Measurements from ENCODE around the gene FBXO36. TPM values are rescaled to one million over a fixed set of nuclear protein-coding genes. Genes with fewer than 3 reads are reported as not detected.

FBXO36 gene
- total and polyA plus RNA-seq, 2 of the 4 experiments (the other 2 are of a cell fraction), result 1.3 to 2.2 TPM

DNA sequence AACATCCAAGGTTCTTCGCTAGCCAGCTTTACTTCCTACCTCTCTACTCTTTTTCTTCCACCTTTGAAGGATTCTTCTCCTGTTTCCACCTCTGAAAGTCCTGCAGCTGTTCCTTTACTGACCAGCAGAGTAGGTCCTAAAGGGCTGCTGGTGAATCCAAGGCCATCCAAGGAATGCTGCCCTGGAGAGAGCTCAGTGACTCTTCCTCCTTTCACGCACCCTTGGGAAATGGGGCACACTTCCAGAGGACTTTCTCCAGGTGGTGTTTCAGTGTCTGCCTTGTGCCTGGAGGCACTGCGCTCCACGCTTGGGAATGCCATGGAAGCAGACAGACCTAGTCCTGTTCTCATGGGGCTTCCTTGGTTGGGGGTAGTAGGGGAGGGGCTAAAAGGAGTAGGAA is 101.0 kb downstream of the FBXO36 start:
- Histone ChIP-seq H3K4ac (ENCODE audit: low read depth, low read length) (no peak overlapping the region), H2BK15ac (ENCODE audit: low read depth, low read length) (no peak overlapping the region), H2AK5ac (ENCODE audit: low read depth, low read length) (no peak overlapping the region), H4K8ac (ENCODE audit: low read depth in 2 of 2, low read length in 2 of 2) (no peak overlapping the region), H3K9me3 (ENCODE audit: control insufficient read depth, insufficient read depth, low read length) (no peaks in the 10 kb centered on the region), H3K79me1 (ENCODE audit: low read depth in 1 of 2, low read length in 2 of 2) (no peaks in the 10 kb centered on the region), H2BK5ac (ENCODE audit: low read depth, low read length, poor library complexity, severe bottlenecking) (no peak overlapping the region), H3K4me3 (ENCODE audit: insufficient read depth, low read depth, low read length) (no peak overlapping the region), H2BK20ac (ENCODE audit: low read depth, low read length) (no peak overlapping the region), H3K4me1 (ENCODE audit: control insufficient read depth, insufficient read depth, low read length) (no peaks in the 10 kb centered on the region), H2BK120ac (ENCODE audit: low read depth, low read length) (no peak overlapping the region), H3K9me1 (ENCODE audit: insufficient read depth, low read length) (no peaks in the 10 kb centered on the region), H3K14ac (replicated peaks; ENCODE audit: low read depth, low read length) (no peak overlapping the region), H3K27me3 (ENCODE audit: control insufficient read depth, insufficient read depth, low read length) (no peaks in the 10 kb centered on the region), H3K4me2 (ENCODE audit: low read depth, low read length) (no peak overlapping the region), H3K9ac (ENCODE audit: low read depth, low read length) (no peak overlapping the region), H3K56ac (ENCODE audit: extremely low read depth, insufficient read depth, low read length) (no peak overlapping the region), H3K36me3 (ENCODE audit: control insufficient read depth, insufficient read depth, low read length) (no peaks in the 10 kb centered on the region), H3K27ac (ENCODE audit: insufficient read depth, low read length) (no peak overlapping the region), H4K91ac (ENCODE audit: insufficient read depth, low read depth, low read length) (no peak overlapping the region), H3K23ac (ENCODE audit: low read depth, low read length) (no peak overlapping the region), H2AK9ac (replicated peaks; ENCODE audit: low read depth, low read length, poor library complexity) (no peak overlapping the region), H3K18ac (ENCODE audit: low read depth, low read length) (no peak overlapping the region), H4K5ac (ENCODE audit: low read depth, low read length) (no peak overlapping the region), H4K20me1 (ENCODE audit: insufficient read depth, low read length) (no peaks in the 10 kb centered on the region), H2AFZ (replicated peaks; ENCODE audit: low read length, poor library complexity) (no peak overlapping the region)
- in situ Hi-C loops (cut with MboI; ENCODE audit: low sequenced_read_pairs) (loop anchor here (25.0 kb wide), 1 partner anchor 789 kb away; no protein-coding TSS in a partner anchor), intact Hi-C loops (cut with micrococcal nuclease) (no loop called here), dilution Hi-C loops (cut with HindIII; ENCODE audit: low sequenced_read_pairs, unreplicated experiment) (no loop called here)
- 85% methylated on average over 2 of the region's 4 CpGs; no CpG with 5 or more reads in 1 of the 2 experiments for WGBS, 2 experiments (ENCODE audit: extremely low coverage in 2 of 2, insufficient read length in 1 of 2)
- CTCF ChIA-PET, result interaction anchor here (0.7 to 1.5 kb wide), 2 partner anchors 11 to 160 kb away, joined by 3 to 4 read pairs; no protein-coding TSS in a partner anchor
- no TSS peak for BruUV-seq (replicated peaks)
- no peak for TF ChIP-seq CTCF (conservative IDR thresholded peaks at IDR 0.05; ENCODE audit: low read depth, low read length)
- TF ChIP-seq, protein P1, sequence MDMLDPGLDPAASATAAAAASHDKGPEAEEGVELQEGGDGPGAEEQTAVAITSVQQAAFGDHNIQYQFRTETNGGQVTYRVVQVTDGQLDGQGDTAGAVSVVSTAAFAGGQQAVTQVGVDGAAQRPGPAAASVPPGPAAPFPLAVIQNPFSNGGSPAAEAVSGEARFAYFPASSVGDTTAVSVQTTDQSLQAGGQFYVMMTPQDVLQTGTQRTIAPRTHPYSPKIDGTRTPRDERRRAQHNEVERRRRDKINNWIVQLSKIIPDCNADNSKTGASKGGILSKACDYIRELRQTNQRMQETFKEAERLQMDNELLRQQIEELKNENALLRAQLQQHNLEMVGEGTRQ (IDR thresholded peaks at IDR 0.05; ENCODE audit: low read depth, low read length), result no peak
- TF ChIP-seq NFE2L2 (IDR thresholded peaks at IDR 0.05; ENCODE audit: low read depth, low read length), result no peak
- no peak for TF ChIP-seq CEBPB (IDR thresholded peaks at IDR 0.05; ENCODE audit: low read depth, low read length)
- TF ChIP-seq, protein P2, sequence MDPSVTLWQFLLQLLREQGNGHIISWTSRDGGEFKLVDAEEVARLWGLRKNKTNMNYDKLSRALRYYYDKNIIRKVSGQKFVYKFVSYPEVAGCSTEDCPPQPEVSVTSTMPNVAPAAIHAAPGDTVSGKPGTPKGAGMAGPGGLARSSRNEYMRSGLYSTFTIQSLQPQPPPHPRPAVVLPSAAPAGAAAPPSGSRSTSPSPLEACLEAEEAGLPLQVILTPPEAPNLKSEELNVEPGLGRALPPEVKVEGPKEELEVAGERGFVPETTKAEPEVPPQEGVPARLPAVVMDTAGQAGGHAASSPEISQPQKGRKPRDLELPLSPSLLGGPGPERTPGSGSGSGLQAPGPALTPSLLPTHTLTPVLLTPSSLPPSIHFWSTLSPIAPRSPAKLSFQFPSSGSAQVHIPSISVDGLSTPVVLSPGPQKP (IDR thresholded peaks at IDR 0.05; ENCODE audit: borderline replicate concordance, low read depth, low read length), result no peak
- no peak for TF ChIP-seq BHLHE40 (IDR thresholded peaks at IDR 0.05; ENCODE audit: low read depth, low read length)
- no peak for TF ChIP-seq RAD21 (IDR thresholded peaks at IDR 0.05; ENCODE audit: low read length)
- TF ChIP-seq MXI1 (IDR thresholded peaks at IDR 0.05; ENCODE audit: borderline replicate concordance, low read depth, low read length), result no peak
- TF ChIP-seq MAFK (IDR thresholded peaks at IDR 0.05; ENCODE audit: low read depth, low read length), result no peak
- no peak for TF ChIP-seq SMC3 (IDR thresholded peaks at IDR 0.05; ENCODE audit: low read depth, low read length)
- TF ChIP-seq RFX5 (IDR thresholded peaks at IDR 0.05; ENCODE audit: low read depth, low read length), result no peak
- TF ChIP-seq FOS (IDR thresholded peaks at IDR 0.05; ENCODE audit: low read depth, low read length), result no peak
- no peak for TF ChIP-seq MAZ (IDR thresholded peaks at IDR 0.05; ENCODE audit: borderline replicate concordance, low read depth, low read length)
- ATAC-seq (ENCODE audit: low read depth), result no peak
- no peak for DNase-seq
- POLR2A ChIA-PET (ENCODE audit: unreplicated experiment), result interaction anchor here (0.6 kb wide), 1 partner anchor 127 kb away, joined by 3 read pairs; no protein-coding TSS in a partner anchor

Data from IMR-90 (cell line).